Stimulated activated CD4-positive, alpha-beta T cell treated with anti-CD3 and anti-CD28 coated beads, Interleukin-1b, Interleukin-23, amount 100 ng/mL, for 4 hours (primary cell): Measurements from ENCODE around the gene SORBS2.

Experiments used
- DNase-seq, 2 donors: peaks; one replicate each; pipeline ENCODE4 v3.0.0-alpha.2; 2020; ENCODE audit warnings: low read depth in 2 of 2

Gene SORBS2

DNA sequence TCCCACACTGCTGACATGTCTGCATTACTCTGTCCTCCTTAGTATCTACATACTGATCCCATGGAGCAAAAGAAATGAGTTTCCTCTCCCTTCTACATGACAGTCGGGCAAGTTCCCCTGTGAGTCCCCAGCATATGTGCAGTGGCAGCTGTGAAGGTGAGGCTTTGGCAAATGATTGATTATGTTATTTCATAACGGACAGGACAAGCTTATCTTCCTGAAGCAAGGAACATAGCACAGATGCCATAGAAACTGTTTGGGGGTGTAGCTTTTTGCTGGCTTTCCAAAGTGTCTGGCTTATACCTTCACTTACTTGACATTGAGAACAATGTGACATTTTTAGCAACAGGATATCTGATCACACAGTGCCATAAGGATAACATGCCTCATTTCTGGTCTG lies 139.8 kb downstream of the SORBS2 start:
- no peak for DNase-seq

DNA sequence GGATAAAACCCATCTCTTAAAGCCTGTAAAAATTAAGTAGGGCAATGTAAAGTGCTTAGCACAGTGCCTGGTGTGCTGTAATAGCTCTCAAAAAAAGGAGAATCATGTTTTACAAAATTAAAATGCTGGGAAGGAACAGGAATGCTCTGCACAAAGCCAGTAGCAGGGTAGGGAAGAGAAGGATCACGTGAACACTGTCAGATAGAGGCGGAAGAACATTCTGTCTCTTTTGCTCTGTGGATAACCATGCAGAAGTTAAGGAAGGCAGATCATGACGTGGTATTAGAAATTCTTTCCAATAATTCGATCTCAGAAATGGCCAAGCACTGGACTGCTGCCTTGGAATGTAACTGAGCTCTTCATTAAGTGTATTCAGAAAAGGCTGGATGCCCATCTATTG lies 140.5 kb downstream of the SORBS2 start:
- DNase-seq: no peak

DNA sequence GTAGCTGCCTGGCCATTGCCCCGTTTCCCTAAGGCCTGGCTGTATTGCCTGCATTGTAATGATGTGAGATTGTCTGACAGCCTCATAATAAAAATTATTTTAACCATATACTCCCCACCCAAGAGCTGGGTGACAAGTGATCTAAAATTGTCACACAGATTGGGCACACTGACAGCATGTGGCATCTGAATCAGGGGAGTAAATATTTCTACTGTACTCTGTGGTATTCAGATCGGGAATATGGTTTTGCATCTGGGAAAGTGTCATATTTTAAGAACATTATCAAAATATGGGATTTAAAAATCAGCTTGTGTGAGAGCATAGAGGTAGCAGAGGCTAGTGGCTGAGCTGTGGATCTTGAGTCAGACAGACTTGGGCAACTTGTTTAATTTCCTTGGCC lies 140.9 kb downstream of the SORBS2 start:
- no peak for DNase-seq

GRCh38 chr4:185669288-185669687 lies 142.7 kb downstream of the SORBS2 start:
- no peak for DNase-seq

GRCh38 chr4:185666156-185666555 lies 145.8 kb downstream of the SORBS2 start:
- no peak for DNase-seq

DNA sequence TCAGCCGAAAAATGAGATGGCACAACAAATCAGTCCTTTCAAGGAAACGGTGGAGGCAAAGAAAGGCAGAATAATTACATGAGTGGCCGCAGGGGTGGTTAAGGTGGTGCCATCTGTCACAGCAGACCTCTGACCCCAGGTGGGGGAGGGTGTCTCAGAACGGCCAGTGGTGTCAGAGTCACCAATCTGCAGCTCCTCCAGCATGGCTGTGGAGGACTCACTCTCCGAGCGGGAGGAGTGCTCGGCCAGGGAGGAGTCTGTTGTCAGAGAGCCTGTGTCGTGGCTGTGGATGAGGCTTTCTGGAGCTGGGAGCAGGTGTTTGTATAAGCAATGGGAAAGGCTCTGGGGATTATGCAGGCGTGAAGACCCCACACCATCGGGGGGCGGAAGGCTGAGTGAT lies 146.3 kb downstream of the SORBS2 start:
- no peak for DNase-seq

GRCh38 chr4:185664481-185664880 lies 147.5 kb downstream of the SORBS2 start:
- no peak for DNase-seq

DNA sequence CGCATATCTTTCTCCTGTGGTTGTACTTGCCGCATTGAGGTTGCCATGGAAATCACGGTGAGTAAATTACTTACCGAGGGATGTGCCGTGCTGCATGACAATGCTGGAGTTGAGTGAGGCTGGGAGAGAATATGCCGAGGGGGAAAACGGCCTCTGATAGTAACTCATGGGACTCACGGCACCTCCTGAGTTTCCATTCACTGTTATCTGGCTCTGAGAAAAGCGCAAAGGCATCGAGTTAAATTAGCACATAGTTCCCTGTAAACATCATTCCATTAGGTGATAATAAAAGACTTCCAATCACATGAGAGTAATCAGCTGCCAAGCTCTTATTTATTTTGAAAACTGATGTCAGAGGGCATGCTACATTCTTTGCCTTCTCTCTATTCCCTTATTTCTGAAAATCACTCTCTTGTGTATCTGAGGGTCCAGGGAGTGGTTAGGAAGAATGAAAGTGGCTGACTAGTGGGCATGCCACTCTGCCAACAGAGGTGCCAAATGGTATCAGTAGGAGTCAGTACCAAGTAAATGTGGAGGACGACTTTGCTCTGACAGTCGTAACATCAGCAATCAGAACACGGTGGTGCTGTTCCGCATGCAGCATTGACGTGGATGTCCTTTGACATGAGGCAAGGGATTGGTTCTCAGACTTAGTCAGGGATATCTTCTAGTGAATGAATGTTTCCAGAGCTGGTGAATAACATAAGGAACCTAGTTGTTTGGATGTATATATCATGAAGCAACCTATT lies 149.8 kb downstream of the SORBS2 start:
- no peak for DNase-seq

- DNase-seq: no peak
Observed at GRCh38 chr4:185660340-185660739, 151.7 kb downstream of the SORBS2 start.

DNA sequence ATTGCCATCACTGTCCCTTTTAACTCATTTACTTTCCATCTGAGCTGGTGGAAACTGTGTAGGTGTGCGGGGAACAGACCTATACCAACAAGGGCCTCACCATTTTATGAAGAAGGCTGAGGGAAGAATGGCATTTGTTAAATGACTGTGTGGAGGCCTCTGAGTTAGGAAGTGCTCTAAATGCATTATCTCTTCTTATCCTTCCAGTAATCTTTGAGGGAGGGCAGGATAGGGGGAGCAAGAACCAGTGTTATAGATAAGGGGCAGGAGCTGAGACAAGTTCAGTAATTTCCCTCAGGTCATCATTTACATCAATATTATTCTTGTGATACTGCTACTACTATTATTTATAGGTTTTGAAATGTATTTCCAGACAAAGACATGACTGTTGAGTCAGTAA lies 154.3 kb downstream of the SORBS2 start:
- DNase-seq: no peak

GRCh38 chr4:185657183-185657582 lies 154.8 kb downstream of the SORBS2 start:
- DNase-seq: no peak

GRCh38 chr4:185656467-185656931 lies 155.5 kb downstream of the SORBS2 start:
- no peak for DNase-seq

- DNase-seq: no peak
Observed at GRCh38 chr4:185654965-185655554, 156.9 kb downstream of the SORBS2 start.

DNA sequence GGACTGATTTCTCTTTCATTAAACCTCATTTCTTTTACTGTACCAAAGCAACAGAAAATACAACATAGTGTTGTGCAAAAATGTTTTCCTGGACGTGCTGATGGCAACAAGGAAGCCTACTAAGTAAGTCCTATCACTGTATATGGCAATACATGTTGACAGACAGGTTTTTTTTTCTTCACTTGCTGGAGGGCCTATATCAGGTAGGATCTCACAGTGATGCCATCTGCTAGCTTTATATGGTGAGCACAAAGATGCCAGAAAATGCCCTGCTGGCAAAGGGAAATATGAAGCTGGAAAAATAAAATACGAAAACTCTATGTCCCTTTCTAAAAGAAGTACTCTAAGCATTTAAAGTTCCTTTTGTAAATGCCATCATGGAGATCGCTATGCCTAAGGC lies 157.7 kb downstream of the SORBS2 start:
- DNase-seq: no peak

GRCh38 chr4:185651851-185652250 lies 160.1 kb downstream of the SORBS2 start:
- DNase-seq: no peak

DNA sequence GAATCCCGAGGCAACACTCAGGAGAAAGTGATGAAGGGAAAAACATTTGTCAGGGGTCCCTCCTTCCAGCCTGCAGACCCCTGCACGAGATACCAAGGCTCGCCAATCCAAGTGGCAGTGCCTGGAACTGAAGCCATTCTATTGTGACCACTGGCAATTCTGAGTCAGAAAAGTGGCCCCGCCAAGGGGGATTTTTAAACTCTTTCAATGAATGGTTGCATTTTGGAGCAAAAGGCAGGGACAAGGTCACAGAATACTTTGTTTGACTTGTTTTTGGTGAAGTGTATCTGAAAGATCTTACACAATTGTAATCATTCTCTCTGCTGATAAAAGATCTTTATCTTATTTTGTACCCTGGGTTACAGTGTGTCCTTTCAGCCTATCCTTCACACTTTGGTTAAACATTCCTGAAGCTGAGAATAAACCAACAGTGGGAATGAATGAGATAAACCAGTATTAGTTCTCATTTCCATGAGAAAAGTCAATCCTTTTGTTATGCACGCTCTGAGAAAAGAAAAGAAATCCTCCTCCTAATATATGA lies 160.8 kb downstream of the SORBS2 start:
- DNase-seq: no peak

DNA sequence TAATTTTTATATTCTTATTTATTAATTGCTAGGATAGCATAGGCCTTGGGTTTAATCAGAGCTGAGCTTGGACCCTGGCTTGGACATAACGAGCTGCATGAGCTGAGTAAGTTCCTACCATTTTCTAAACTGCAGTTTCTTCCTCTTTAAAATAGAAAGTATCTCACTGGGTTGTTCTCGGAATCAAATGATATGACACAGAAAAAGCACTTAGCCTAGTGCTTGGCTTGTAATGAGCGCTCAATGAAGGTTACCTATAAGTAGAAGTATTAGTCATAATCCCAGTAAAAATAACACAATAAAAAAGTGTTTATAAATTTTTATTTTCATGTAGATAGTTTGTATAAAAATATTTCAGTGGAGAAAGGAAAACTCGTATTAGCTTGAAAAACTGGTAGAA lies 163.4 kb downstream of the SORBS2 start:
- DNase-seq: no peak

GRCh38 chr4:185645403-185645802 lies 166.6 kb downstream of the SORBS2 start:
- DNase-seq: no peak

GRCh38 chr4:185644408-185644807 lies 167.6 kb downstream of the SORBS2 start:
- DNase-seq: no peak

- DNase-seq: no peak
Observed at GRCh38 chr4:185642907-185643306, 169.1 kb downstream of the SORBS2 start.

DNA sequence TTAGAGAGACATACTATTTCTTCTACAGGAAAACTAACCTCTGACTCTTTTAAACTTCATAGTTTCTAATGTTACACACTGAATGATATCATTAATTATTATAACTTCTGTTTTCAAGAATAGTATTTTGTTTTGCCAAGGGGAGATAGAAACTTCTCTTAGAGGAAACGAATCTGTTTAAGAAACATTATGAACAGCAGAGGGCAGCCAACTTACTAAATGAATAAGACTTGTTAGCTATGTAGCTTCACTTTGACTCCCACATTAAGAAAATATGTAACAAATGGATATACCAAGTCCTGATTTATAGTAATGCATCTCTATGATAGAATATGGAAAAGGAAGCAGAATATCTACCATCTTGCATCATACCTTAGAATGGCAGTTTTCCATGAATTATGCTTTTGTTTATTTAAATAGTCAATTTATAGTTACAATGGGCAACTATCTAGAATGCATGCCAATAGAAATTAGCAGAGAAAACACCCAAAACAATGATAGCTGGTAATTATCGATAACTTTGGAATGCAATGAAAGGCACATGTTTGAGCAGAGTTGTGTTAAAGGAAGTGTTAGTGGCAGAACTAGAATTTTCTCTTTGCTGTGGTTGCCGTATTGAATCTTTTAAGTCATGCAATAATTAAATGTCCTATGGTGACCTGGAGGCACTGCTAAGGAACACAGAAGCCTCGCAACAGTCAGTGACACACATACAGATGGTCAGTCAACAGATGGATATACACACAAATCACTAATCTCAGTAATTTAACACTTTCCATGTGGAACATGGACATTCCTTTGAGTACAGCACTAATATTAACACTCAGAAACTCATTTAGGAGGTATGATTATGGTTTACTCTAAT lies 171.0 kb downstream of the SORBS2 start:
- no peak for DNase-seq

DNA sequence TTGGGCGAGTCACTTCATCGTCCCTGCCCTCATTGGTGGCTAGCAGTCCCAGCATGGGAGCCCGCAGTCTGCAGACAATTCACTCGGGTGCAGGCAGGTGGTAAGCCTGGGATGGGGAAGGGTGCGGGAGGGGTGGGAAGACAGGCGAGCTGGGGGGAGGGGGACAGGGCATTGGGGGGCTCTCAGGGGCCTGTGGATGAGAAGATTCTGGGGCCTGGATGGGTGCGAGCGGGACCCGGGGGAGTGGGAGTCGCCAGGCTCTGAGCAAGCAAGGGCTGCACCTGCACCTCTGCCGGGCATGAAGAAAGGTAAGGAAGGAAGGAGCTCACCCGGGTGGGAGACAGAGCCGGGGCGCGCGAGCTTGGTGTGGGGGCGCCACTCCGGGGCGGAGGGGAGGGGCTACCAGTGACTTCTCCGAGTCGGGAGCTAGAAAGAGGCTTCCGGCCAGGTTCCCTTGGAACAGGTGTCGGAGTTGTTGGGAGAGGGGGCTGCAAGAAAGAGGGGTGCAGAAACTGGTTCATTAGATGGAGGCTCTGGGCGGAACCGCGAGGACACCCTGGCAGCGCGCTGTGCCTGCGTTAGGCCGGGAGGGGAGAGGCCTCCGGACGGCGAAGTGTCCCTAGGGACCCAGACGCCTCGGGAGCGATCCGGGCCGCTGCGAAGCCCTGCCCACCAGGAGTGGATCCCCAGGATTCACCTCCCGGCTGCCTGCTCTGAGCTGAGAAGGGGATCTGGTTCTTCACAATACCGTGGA lies 173.3 kb downstream of the SORBS2 start:
- no peak for DNase-seq
